Germinal center (tissue), 1 donor: ENCODE measurements around the gene ARHGEF16.

Experiments used
- DNase-seq: peaks from one replicate; pipeline ENCODE4 v3.0.0; 2012; ENCODE audit warnings: mixed read lengths, low spot score

The ARHGEF16 gene

GRCh38 chr1:3502641-3503524 lies 48.4 kb downstream of the ARHGEF16 start:
- DNase-seq: no peak

GRCh38 chr1:3503525-3503886 lies 49.0 kb downstream of the ARHGEF16 start:
- DNase-seq: no peak

- no peak for DNase-seq
Measured at GRCh38 chr1:3504151-3504821, 49.8 kb downstream of the ARHGEF16 start.

- no peak for DNase-seq
Measured at GRCh38 chr1:3504822-3505153, 50.3 kb downstream of the ARHGEF16 start.

- DNase-seq: no peak
Measured at GRCh38 chr1:3505161-3505560, 50.7 kb downstream of the ARHGEF16 start.

GRCh38 chr1:3506041-3506440 lies 51.6 kb downstream of the ARHGEF16 start:
- DNase-seq: no peak

- DNase-seq: no peak
Measured at GRCh38 chr1:3506943-3507342, 52.5 kb downstream of the ARHGEF16 start.

GRCh38 chr1:3507636-3508275 lies 53.3 kb downstream of the ARHGEF16 start:
- DNase-seq: no peak

- DNase-seq: no peak
Measured at GRCh38 chr1:3508757-3509415, 54.4 kb downstream of the ARHGEF16 start.

GRCh38 chr1:3509721-3510120 lies 55.3 kb downstream of the ARHGEF16 start:
- no peak for DNase-seq

- no peak for DNase-seq
Measured at GRCh38 chr1:3510136-3510955, 55.9 kb downstream of the ARHGEF16 start.

- DNase-seq: no peak
Measured at GRCh38 chr1:3510956-3511250, 56.4 kb downstream of the ARHGEF16 start.

GRCh38 chr1:3511306-3511705 lies 56.8 kb downstream of the ARHGEF16 start:
- no peak for DNase-seq

GRCh38 chr1:3511856-3512255 lies 57.4 kb downstream of the ARHGEF16 start:
- no peak for DNase-seq

GRCh38 chr1:3514404-3514803 lies 59.9 kb downstream of the ARHGEF16 start:
- no peak for DNase-seq

GRCh38 chr1:3515272-3515671 lies 60.8 kb downstream of the ARHGEF16 start:
- no peak for DNase-seq

- no peak for DNase-seq
Measured at GRCh38 chr1:3515774-3516480, 61.5 kb downstream of the ARHGEF16 start.

GRCh38 chr1:3516481-3516869 lies 62.0 kb downstream of the ARHGEF16 start:
- no peak for DNase-seq

- no peak for DNase-seq
Measured at GRCh38 chr1:3516911-3517675, 62.6 kb downstream of the ARHGEF16 start.

- peak; percentile 30 for DNase-seq
Measured at GRCh38 chr1:3518256-3518655, 63.8 kb downstream of the ARHGEF16 start.

GRCh38 chr1:3518756-3519155 lies 64.3 kb downstream of the ARHGEF16 start:
- no peak for DNase-seq
